Kidney capillary endothelial cell (primary cell): ENCODE data around the gene NEU4.
"Not testable (repeated sequence)": the region's sequence is repeated elsewhere in the genome, so short reads cannot be mapped to it uniquely, and the experiment has no call there.

Experiments
- DNase-seq: peaks from one replicate; pipeline ENCODE4 v3.0.0-alpha.2; 2018; ENCODE audit warnings: low spot score

NEU4 gene

GRCh38 chr2:241799522-241800197 is 9.3 kb upstream of the NEU4 start:
- DNase-seq, result no peak

GRCh38 chr2:241800198-241800903 is 8.6 kb upstream of the NEU4 start:
- DNase-seq, result not testable (repeated sequence)

GRCh38 chr2:241801611-241802420 is 7.2 kb upstream of the NEU4 start:
- DNase-seq, result no peak

- no peak for DNase-seq
These were observed 6.3 kb upstream of the NEU4 start for GRCh38 chr2:241802421-241803318.

- DNase-seq, result no peak
These were observed 5.3 kb upstream of the NEU4 start for GRCh38 chr2:241803387-241804325.

- no peak for DNase-seq
These were observed 4.4 kb upstream of the NEU4 start for GRCh38 chr2:241804326-241805229.

GRCh38 chr2:241806217-241806616 is 2.8 kb upstream of the NEU4 start:
- not testable (repeated sequence) for DNase-seq

- no peak for DNase-seq
These were observed 807 bp upstream of the NEU4 start for GRCh38 chr2:241808051-241808720.

GRCh38 chr2:241809383-241810306 is 652 bp downstream of the NEU4 start:
- no peak for DNase-seq

- DNase-seq, result no peak
These were observed 1.6 kb downstream of the NEU4 start for GRCh38 chr2:241810307-241811200.

- DNase-seq, result no peak
These were observed 2.4 kb downstream of the NEU4 start for GRCh38 chr2:241811201-241811951.

- DNase-seq, result no peak
These were observed 3.1 kb downstream of the NEU4 start for GRCh38 chr2:241811952-241812729.

- DNase-seq, result no peak
These were observed 4.0 kb downstream of the NEU4 start for GRCh38 chr2:241812730-241813643.
